Astrocyte (in vitro differentiated cells and primary cell): ENCODE results near the gene ATAT1. TPM values are rescaled to one million over a fixed set of nuclear protein-coding genes. Genes with fewer than 3 reads are reported as not detected.

ENCODE experiments used
- DNase-seq: peaks from one replicate; pipeline ENCODE4 v3.0.0-alpha.2; 2010; ENCODE audit warnings: low read depth
- FAIRE-seq: peaks from 2 replicates; lab custom pipeline; 2011; peaks lifted over from hg19 to GRCh38; lab: Jason Lieb, UNC
- H2AFZ ChIP-seq: 2 replicates; pipeline ENCODE4 v1.6.0; 2012; ENCODE audit warnings: low read depth, low read length, inconsistent platforms
- H3K27ac ChIP-seq: 2 replicates; pipeline ENCODE4 v1.5.1; 2011; ENCODE audit warnings: low read depth, low read length, inconsistent platforms
- H3K27me3 ChIP-seq: 2 replicates; pipeline ENCODE4 v1.6.0; 2011; ENCODE audit warnings: low read length, inconsistent platforms; ENCODE audit not compliant: insufficient read depth
- H3K36me3 ChIP-seq: 2 replicates; pipeline ENCODE4 v1.5.1; 2011; ENCODE audit warnings: low read length, inconsistent platforms; ENCODE audit not compliant: insufficient read depth
- H3K4me1 ChIP-seq: 2 replicates; pipeline ENCODE4 v1.5.1; 2011; ENCODE audit warnings: low read length, inconsistent platforms; ENCODE audit not compliant: insufficient read depth
- H3K4me2 ChIP-seq: 2 replicates; pipeline ENCODE4 v1.6.0; 2012; ENCODE audit warnings: low read length, inconsistent platforms
- H3K4me3 ChIP-seq: 2 replicates; pipeline ENCODE4 v1.5.1; 2011; ENCODE audit warnings: low read depth, mild to moderate bottlenecking, low read length, inconsistent platforms; ENCODE audit not compliant: insufficient read depth
- H3K79me2 ChIP-seq: 2 replicates; pipeline ENCODE4 v1.6.0; 2012; ENCODE audit warnings: mild to moderate bottlenecking, low read length, inconsistent platforms; ENCODE audit not compliant: insufficient read depth
- H3K9ac ChIP-seq: 2 replicates; pipeline ENCODE4 v1.6.0; 2012; ENCODE audit warnings: mild to moderate bottlenecking, low read length, inconsistent platforms
- H3K9me3 ChIP-seq: 2 replicates; pipeline ENCODE4 v1.5.1; 2012; ENCODE audit warnings: low read depth, mild to moderate bottlenecking, low read length, inconsistent platforms; ENCODE audit not compliant: insufficient read depth
- H4K20me1 ChIP-seq: 2 replicates; pipeline ENCODE4 v1.6.0; 2012; ENCODE audit warnings: low read length, inconsistent platforms; ENCODE audit not compliant: insufficient read depth
- H3K27ac Mint-ChIP-seq: one replicate; pipeline ENCODE4 v1.8.0; 2021; ENCODE audit warnings: mild to moderate bottlenecking, mixed read lengths; ENCODE audit not compliant: unreplicated experiment
- H3K27me3 Mint-ChIP-seq: one replicate; pipeline ENCODE4 v1.8.0; 2021; ENCODE audit warnings: low read depth, mixed read lengths; ENCODE audit not compliant: unreplicated experiment
- H3K36me3 Mint-ChIP-seq: one replicate; pipeline ENCODE4 v1.8.0; 2021; ENCODE audit warnings: low read depth, mixed read lengths; ENCODE audit not compliant: unreplicated experiment
- H3K4me1 Mint-ChIP-seq: one replicate; pipeline ENCODE4 v1.8.0; 2021; ENCODE audit warnings: low read depth, mixed read lengths; ENCODE audit not compliant: unreplicated experiment
- H3K4me3 Mint-ChIP-seq: one replicate; pipeline ENCODE4 v1.8.0; 2021; ENCODE audit warnings: mild to moderate bottlenecking, moderate library complexity, mixed read lengths; ENCODE audit not compliant: unreplicated experiment
- H3K9me3 Mint-ChIP-seq: one replicate; pipeline ENCODE4 v1.8.0; 2021; ENCODE audit warnings: mild to moderate bottlenecking, mixed read lengths; ENCODE audit not compliant: unreplicated experiment
- EZH2 ChIP-seq: IDR thresholded peaks from 2 replicates; pipeline ENCODE4 v1.6.1; 2012; ENCODE audit warnings: mild to moderate bottlenecking, low read length, inconsistent platforms; ENCODE audit not compliant: insufficient read depth
- microRNA-seq: library from miRNA; unstranded; fragments of <30 nt; microRNA quantifications from one replicate; pipeline ENCODE4 v1.2.0, GENCODE V29; 2020
- total RNA-seq: library from RNA; stranded (reverse); gene quantifications from 2 replicates; pipeline ENCODE4 v1.2.1, GENCODE V29; 2021
- TF ChIP-seq, protein P1 (sequence below): IDR thresholded peaks from 2 replicates; pipeline ENCODE4 v1.5.1; 2011; ENCODE audit warnings: low read depth, mild to moderate bottlenecking, inconsistent platforms, low read length, moderate library complexity; ENCODE audit not compliant: insufficient read depth

ATAT1 gene
- total RNA-seq, 1 donor from 2014 or later = 16.6 TPM

DNA sequence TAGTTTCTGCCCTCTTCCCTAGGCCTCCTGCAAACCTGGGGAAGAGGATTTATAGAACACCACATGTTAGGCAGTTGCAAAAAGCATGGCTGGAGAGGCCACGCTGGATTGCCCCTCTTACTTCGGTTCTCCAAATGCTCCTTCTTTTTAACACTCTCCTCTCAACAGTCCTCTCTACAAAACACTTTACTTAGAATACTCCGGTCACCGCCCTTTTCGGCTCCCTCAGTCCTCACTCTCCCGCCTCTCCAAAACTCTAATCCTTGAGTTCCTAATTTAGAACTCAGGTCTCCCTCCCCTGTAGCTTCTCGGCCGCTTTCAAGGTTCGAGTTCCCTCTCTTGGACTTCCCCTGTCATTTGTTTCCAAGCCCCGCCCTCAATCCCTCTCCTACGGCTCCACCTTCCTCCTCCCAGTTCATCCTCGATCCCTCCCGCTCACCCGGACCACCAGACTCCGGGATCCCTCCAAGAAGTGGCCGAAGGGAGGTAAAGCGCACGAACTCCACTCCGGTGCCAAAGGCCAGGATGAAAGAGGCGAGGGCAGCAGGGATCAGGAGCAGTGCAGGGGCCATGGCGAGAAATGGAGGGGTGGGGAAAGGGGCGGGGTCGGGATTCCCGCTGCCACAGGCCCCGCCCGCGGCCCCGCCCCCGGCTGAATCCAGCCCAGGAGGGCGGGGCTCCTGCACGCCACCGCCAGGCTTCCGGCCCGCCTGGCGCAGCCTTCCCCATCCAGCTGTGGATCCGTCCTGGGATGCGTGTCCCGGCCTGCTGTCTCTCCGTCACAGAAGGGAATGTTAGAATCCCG is 63.9 kb downstream of the ATAT1 start, which contains the start of gene NRM:
TSS of gene NRM (minus strand) at position 582 of the 805 bp plus-strand sequence. CDS start at position 572, 10 bp downstream.
- Histone ChIP-seq H3K27me3 (no peaks in the 10 kb centered on the region), H2AFZ (peak within 1 kb of the TSS; percentile 92), H3K36me3 (no peaks in the 10 kb centered on the region), H3K9ac (peak within 1 kb of the TSS; percentile 83), H3K4me3 (peak within 1 kb of the TSS; percentile 77), H3K9me3 (no peaks in the 10 kb centered on the region), H3K27ac (peak within 1 kb of the TSS; percentile 86), H3K4me2 (peak within 1 kb of the TSS; percentile 100), H3K79me2 (peaks cover 44% of the 10 kb centered on the region), H4K20me1 (peaks cover 8% of the 10 kb centered on the region), H3K4me1 (peaks cover 34% of the 10 kb centered on the region)
- H3K4me1 Mint-ChIP-seq = peaks cover 32% of the 10 kb centered on the region
- peaks cover 2% of the 10 kb centered on the region for H3K9me3 Mint-ChIP-seq
- peaks cover 7% of the 10 kb centered on the region for H3K36me3 Mint-ChIP-seq
- no peaks in the 10 kb centered on the region for H3K27me3 Mint-ChIP-seq
- TF ChIP-seq EZH2 = no peak
- TF ChIP-seq, protein P1, sequence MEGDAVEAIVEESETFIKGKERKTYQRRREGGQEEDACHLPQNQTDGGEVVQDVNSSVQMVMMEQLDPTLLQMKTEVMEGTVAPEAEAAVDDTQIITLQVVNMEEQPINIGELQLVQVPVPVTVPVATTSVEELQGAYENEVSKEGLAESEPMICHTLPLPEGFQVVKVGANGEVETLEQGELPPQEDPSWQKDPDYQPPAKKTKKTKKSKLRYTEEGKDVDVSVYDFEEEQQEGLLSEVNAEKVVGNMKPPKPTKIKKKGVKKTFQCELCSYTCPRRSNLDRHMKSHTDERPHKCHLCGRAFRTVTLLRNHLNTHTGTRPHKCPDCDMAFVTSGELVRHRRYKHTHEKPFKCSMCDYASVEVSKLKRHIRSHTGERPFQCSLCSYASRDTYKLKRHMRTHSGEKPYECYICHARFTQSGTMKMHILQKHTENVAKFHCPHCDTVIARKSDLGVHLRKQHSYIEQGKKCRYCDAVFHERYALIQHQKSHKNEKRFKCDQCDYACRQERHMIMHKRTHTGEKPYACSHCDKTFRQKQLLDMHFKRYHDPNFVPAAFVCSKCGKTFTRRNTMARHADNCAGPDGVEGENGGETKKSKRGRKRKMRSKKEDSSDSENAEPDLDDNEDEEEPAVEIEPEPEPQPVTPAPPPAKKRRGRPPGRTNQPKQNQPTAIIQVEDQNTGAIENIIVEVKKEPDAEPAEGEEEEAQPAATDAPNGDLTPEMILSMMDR = no peak
- DNase-seq (peak; percentile 61), FAIRE-seq (no peak)
- H3K4me3 Mint-ChIP-seq = peak within 1 kb of the TSS; percentile 89
- peak within 1 kb of the TSS; percentile 92 for H3K27ac Mint-ChIP-seq

DNA sequence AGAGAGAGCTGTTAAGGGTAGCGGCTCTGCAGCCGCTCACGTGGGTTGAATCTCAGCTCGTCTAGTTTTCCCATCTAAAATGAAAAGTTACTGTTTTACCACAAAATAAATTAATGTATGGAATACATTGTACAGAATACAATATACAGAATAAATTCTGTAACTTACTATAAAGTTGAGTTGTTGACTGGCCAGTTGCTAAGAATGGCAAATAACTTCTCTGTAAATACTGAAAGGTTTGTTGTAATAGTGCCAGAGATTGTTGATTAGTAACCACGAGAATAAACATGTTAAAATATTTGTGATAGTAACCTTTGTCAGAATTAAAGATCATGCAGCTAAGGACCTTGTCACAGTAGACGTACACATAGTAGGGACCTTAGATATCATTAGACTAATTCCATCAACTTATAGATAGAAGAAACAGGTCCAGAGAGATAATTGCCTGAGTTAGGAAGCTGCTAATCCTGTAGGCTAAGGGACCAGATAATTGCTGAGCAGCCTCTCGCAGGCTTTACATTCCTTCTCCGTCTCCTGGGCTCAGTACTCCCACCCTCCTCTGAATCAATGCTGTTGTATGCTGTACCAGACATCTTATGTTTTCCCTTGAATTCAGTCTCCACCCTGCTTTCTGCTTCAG is 64.7 kb downstream of the ATAT1 start:
- Mint-ChIP-seq H3K4me1 (peaks cover 32% of the 10 kb centered on the region), H3K27ac (peak overlapping the region; percentile 89), H3K27me3 (no peaks in the 10 kb centered on the region), H3K9me3 (peaks cover 2% of the 10 kb centered on the region), H3K4me3 (peak overlapping the region; percentile 85), H3K36me3 (peaks cover 5% of the 10 kb centered on the region)
- Histone ChIP-seq H3K27ac (peak overlapping the region; percentile 86), H2AFZ (peak overlapping the region; percentile 7), H3K27me3 (no peaks in the 10 kb centered on the region), H3K4me1 (peaks cover 34% of the 10 kb centered on the region), H3K9me3 (no peaks in the 10 kb centered on the region), H3K4me3 (peak overlapping the region; percentile 77), H3K36me3 (no peaks in the 10 kb centered on the region), H3K9ac (peak overlapping the region; percentile 83), H3K4me2 (peak overlapping the region; percentile 100), H3K79me2 (peaks cover 37% of the 10 kb centered on the region), H4K20me1 (peaks cover under 1% of the 10 kb centered on the region)
- DNase-seq (no peak), FAIRE-seq (no peak)
- TF ChIP-seq EZH2 = no peak
- TF ChIP-seq, protein P1 = no peak

Small RNAs within 50 kb of the gene (microRNA-seq; reads per million reads assigned to microRNA genes)
- gene MIR877 = 629 reads per million, percentile 79 among the genes with 10 or more reads in this experiment

Other genes with a start within 250 kb of the ATAT1 start
- 94.9 and 105 TPM in 2 replicates for gene HLA-E, start 137.4 kb upstream of the ATAT1 start, total RNA-seq
- 49.0 and 49.3 TPM in 2 replicates for gene GNL1, start 70.4 kb upstream of the ATAT1 start, total RNA-seq
- gene PRR3, start 69.6 kb upstream of the ATAT1 start, total RNA-seq = 11.0 and 13.0 TPM in 2 replicates
- 58.1 and 60.3 TPM in 2 replicates for gene ABCF1, start 55.4 kb upstream of the ATAT1 start, total RNA-seq
- gene PPP1R10, start 9.6 kb upstream of the ATAT1 start, total RNA-seq = 64.6 and 69.1 TPM in 2 replicates
- gene MRPS18B, start 9.0 kb upstream of the ATAT1 start, total RNA-seq = 28.0 and 29.3 TPM in 2 replicates
- 12.0 and 12.7 TPM in 2 replicates for gene C6orf136, start 20.3 kb downstream of the ATAT1 start, total RNA-seq
- gene DHX16, start 46.1 kb downstream of the ATAT1 start, total RNA-seq = 29.3 and 30.0 TPM in 2 replicates
- gene PPP1R18, start 59.8 kb downstream of the ATAT1 start, total RNA-seq = 145 and 156 TPM in 2 replicates
- 12.2 and 12.8 TPM in 2 replicates for gene NRM, start 64.1 kb downstream of the ATAT1 start, total RNA-seq
- gene MDC1, start 90.4 kb downstream of the ATAT1 start, total RNA-seq = 25.2 and 25.4 TPM in 2 replicates
- gene TUBB, start 93.5 kb downstream of the ATAT1 start, total RNA-seq = 815 and 887 TPM in 2 replicates
- 77.6 and 85.2 TPM in 2 replicates for gene FLOT1, start 115.8 kb downstream of the ATAT1 start, total RNA-seq
- 216 and 221 TPM in 2 replicates for gene IER3, start 117.7 kb downstream of the ATAT1 start, total RNA-seq